ENCODE measurements around the gene EFEMP1. TPM values are rescaled to one million over a fixed set of nuclear protein-coding genes. Genes with fewer than 3 reads are reported as not detected.

EFEMP1 gene
- total RNA-seq, 1 experiment from 2014 or later: 9.4 TPM

GRCh38 chr2:55826246-55826645 is 97.3 kb downstream of the EFEMP1 start:
- H3K36me3 ChIP-seq (replicated peaks; ENCODE audit: control insufficient read depth, insufficient read depth, low read length): no peaks in the 10 kb centered on the region
- H3K27me3 ChIP-seq (ENCODE audit: control insufficient read depth, insufficient read depth, low read length): no peaks in the 10 kb centered on the region
- H3K4me3 ChIP-seq (ENCODE audit: insufficient read depth, low read depth, low read length): no peak overlapping the region
- DNase-seq: no peak

DNA sequence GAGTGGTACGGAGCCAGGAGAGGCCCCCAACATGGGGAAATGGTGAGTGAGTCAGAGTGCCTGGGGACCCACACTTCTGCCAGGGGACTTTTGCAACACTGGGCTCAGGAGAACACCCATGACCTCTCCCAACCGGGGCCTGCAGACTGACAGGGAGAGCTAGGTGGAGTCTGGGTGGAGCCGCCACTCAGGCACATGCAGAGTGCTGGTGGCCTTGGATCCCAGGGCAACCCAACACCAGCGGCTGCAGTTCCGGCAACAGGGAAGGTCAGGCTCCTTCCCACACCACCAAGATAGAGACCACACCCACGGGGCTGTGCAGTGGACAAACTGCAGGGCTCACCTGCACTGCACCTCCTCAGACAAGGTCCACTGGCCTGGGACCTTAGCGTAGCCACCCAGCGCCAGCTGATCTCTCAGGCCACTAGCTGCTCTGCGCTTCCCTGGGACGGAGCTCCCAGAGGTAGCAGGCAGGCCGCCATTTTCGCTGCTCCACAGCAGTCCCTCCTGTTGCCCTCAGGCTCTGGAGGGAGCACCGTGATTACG is 99.0 kb downstream of the EFEMP1 start:
- H3K36me3 ChIP-seq (replicated peaks; ENCODE audit: control insufficient read depth, insufficient read depth, low read length): no peaks in the 10 kb centered on the region
- DNase-seq: no peak
- no peaks in the 10 kb centered on the region for H3K27me3 ChIP-seq (ENCODE audit: control insufficient read depth, insufficient read depth, low read length)
- H3K4me3 ChIP-seq (ENCODE audit: insufficient read depth, low read depth, low read length): no peak overlapping the region

Other genes with a start within 250 kb of the EFEMP1 start
- 37.5 and 45.2 TPM in 2 replicates for gene PNPT1, start 229.9 kb downstream of the EFEMP1 start, total RNA-seq (2014; rRNA removed; shearing (Covaris generic))